NCI-H526 (cell line): ENCODE results near the gene GRAMD4.

Experiments used
- DNase-seq, 2 experiments: peaks; one replicate each; lab custom pipeline; 2025; lab: John Stamatoyannopoulos, UW

The GRAMD4 gene

GRCh38 chr22:46596819-46597218 lies 23.4 kb upstream of the GRAMD4 start:
- peak; percentile 92 to 94 for DNase-seq

GRCh38 chr22:46598224-46598623 lies 22.0 kb upstream of the GRAMD4 start:
- no peak for DNase-seq

- DNase-seq, result no peak
Measured at GRCh38 chr22:46598737-46599424, 21.3 kb upstream of the GRAMD4 start.

GRCh38 chr22:46600273-46600796 lies 19.9 kb upstream of the GRAMD4 start:
- DNase-seq, result no peak

- DNase-seq, result no peak
Measured at GRCh38 chr22:46602025-46602424, 18.2 kb upstream of the GRAMD4 start.

- no peak for DNase-seq
Measured at GRCh38 chr22:46604306-46604690, 15.9 kb upstream of the GRAMD4 start.

GRCh38 chr22:46605117-46605516 lies 15.1 kb upstream of the GRAMD4 start:
- no peak for DNase-seq

GRCh38 chr22:46606886-46607285 lies 13.3 kb upstream of the GRAMD4 start:
- DNase-seq, result no peak

- DNase-seq, result no peak
Measured at GRCh38 chr22:46607483-46608114, 12.6 kb upstream of the GRAMD4 start.

GRCh38 chr22:46609175-46609690 lies 11.0 kb upstream of the GRAMD4 start:
- DNase-seq, result no peak

- no peak for DNase-seq
Measured at GRCh38 chr22:46609724-46610201, 10.4 kb upstream of the GRAMD4 start.

- DNase-seq, result no peak
Measured at GRCh38 chr22:46610356-46610755, 9.8 kb upstream of the GRAMD4 start.

GRCh38 chr22:46611189-46611588 lies 9.0 kb upstream of the GRAMD4 start:
- no peak for DNase-seq

GRCh38 chr22:46612341-46612903 lies 7.8 kb upstream of the GRAMD4 start:
- no peak for DNase-seq

- no peak for DNase-seq
Measured at GRCh38 chr22:46612904-46613605, 7.1 kb upstream of the GRAMD4 start.

- no peak for DNase-seq
Measured at GRCh38 chr22:46613606-46614021, 6.6 kb upstream of the GRAMD4 start.

GRCh38 chr22:46614025-46614931 lies 5.9 kb upstream of the GRAMD4 start:
- no peak for DNase-seq

- no peak for DNase-seq
Measured at GRCh38 chr22:46617207-46617985, 2.8 kb upstream of the GRAMD4 start.

- DNase-seq, result no peak
Measured at GRCh38 chr22:46617986-46618647, 2.1 kb upstream of the GRAMD4 start.

- DNase-seq, result no peak
Measured at GRCh38 chr22:46618667-46619066, 1.5 kb upstream of the GRAMD4 start.
